Natural killer cell (primary cell): ENCODE results near the gene ARMH1. TPM values are rescaled to one million over a fixed set of nuclear protein-coding genes. Genes with fewer than 3 reads are reported as not detected.
"Not testable (repeated sequence)": the region's sequence is repeated elsewhere in the genome, so short reads cannot be mapped to it uniquely, and the experiment has no call there.

Source experiments
- ATAC-seq, 3 donors: fragments of 150-1000 bp in 2 of 3; fragments of 200-7000 bp in 1 of 3; cut with Tn5 transposase; 1 replicate in 1 of 3; 2 replicates in 2 of 3; pipeline ENCODE4 v1.10.0; 2021; ENCODE audit warnings: mild to moderate bottlenecking in 2 of 3, moderate library complexity in 2 of 3
- DNase-seq, 2 donors: peaks; one replicate each; pipeline versions ENCODE4 v3.0.0 to v3.0.0-alpha.2; 2013 to 2021; ENCODE audit warnings: mixed read lengths in 1 of 2
- H3K27ac ChIP-seq: one replicate; pipeline ENCODE4 v1.5.1; 2013; ENCODE audit warnings: mild to moderate bottlenecking, low read length
- H3K27me3 ChIP-seq: one replicate; pipeline ENCODE4 v1.6.1; 2013; ENCODE audit warnings: low read length; ENCODE audit not compliant: control insufficient read depth, insufficient read depth
- H3K36me3 ChIP-seq: one replicate; pipeline ENCODE4 v1.6.1; 2013; ENCODE audit warnings: low read length; ENCODE audit not compliant: control insufficient read depth, insufficient read depth
- H3K4me1 ChIP-seq: one replicate; pipeline ENCODE4 v1.6.1; 2013; ENCODE audit warnings: low read length; ENCODE audit not compliant: control insufficient read depth, insufficient read depth
- H3K4me3 ChIP-seq: one replicate; pipeline ENCODE4 v1.5.1; 2013; ENCODE audit warnings: low read length
- H3K9me3 ChIP-seq: one replicate; pipeline ENCODE4 v1.6.1; 2013; ENCODE audit warnings: low read length; ENCODE audit not compliant: control insufficient read depth, insufficient read depth
- H3K27ac Mint-ChIP-seq, 2 donors: one replicate each; pipeline ENCODE4 v1.8.0; 2022; ENCODE audit warnings: mild to moderate bottlenecking in 2 of 2, mixed read lengths in 2 of 2, moderate library complexity in 1 of 2
- H3K27me3 Mint-ChIP-seq, 2 donors: one replicate each; pipeline ENCODE4 v1.8.0; 2022; ENCODE audit warnings: low read depth in 2 of 2, mixed read lengths in 2 of 2
- H3K36me3 Mint-ChIP-seq: one replicate; pipeline ENCODE4 v1.8.0; 2022; ENCODE audit warnings: mixed read lengths
- H3K4me1 Mint-ChIP-seq, 2 donors: one replicate each; pipeline ENCODE4 v1.8.0; 2022; ENCODE audit warnings: mixed read lengths in 2 of 2
- H3K4me3 Mint-ChIP-seq: one replicate; pipeline ENCODE4 v1.8.0; 2022; ENCODE audit warnings: mild to moderate bottlenecking, moderate library complexity, mixed read lengths
- H3K9me3 Mint-ChIP-seq, 2 donors: one replicate each; pipeline ENCODE4 v1.8.0; 2022; ENCODE audit warnings: mixed read lengths in 2 of 2
- CTCF ChIP-seq: fragments of 200-600 bp; IDR thresholded peaks from one replicate; pipeline ENCODE4 v1.8.0; 2022; ENCODE audit warnings: antibody characterized with exemption
- WGBS: methylation state at CpG from one replicate; pipeline ENCODE4 v1.1.7; 2013; ENCODE audit warnings: missing lambda C conversion rate; ENCODE audit not compliant: insufficient coverage; 5-methylcytosine and 5-hydroxymethylcytosine counted together
- intact Hi-C: fragments of 100-400 bp; cut with micrococcal nuclease; formaldehyde crosslinking; loops from one replicate; pipeline ENCODE4 v1.14.2; 2022
- total RNA-seq, 4 donors: library from RNA; stranded (reverse); fragments of 120-200 nt in 1 of 4; gene quantifications; one replicate each; pipeline versions ENCODE4 v1.2.3 to v1.2.4, GENCODE V29; 2013 to 2022

Gene ARMH1
- total RNA-seq, 3 donors from 2014 or later (not counting 1 experiment from before 2014, with no cell fraction given), result 1.5 to 25.5 (median 5.0) TPM

DNA sequence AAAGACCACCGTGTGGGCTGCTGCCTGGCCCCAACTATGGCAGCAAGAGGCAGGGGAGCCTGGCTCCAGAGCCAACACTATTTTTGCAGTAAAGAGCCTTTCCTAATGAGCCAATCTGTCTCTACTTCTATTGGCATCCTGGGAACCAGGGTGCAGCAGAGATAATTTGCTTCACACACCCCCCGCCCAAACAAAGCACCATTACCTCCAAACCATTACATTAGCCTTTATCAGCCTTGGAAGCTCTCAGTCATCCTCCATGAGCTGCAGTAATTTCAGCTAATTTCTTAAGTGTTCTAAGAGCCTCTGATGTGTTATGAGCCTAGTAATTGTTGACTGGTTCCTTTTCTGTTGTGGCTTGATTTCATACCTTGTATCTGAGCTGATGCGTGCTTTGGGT is 21.6 kb downstream of the ARMH1 start:
- Mint-ChIP-seq H3K36me3 (no peaks in the 10 kb centered on the region), H3K9me3 (no peaks in the 10 kb centered on the region), H3K27ac (peak overlapping the region; percentile 91 to 96), H3K4me1 (peaks cover 26 to 29% of the 10 kb centered on the region in 2 donors), H3K4me3 (peak overlapping the region; percentile 28), H3K27me3 (no peaks in the 10 kb centered on the region)
- no peaks in the 10 kb centered on the region for H3K9me3 ChIP-seq
- peak overlapping the region; percentile 72 for H3K27ac ChIP-seq
- DNase-seq (no peak), ATAC-seq (no peak)
- intact Hi-C loops, result no loop called here
- no peak for TF ChIP-seq CTCF
- no peak overlapping the region for H3K4me3 ChIP-seq
- 87% methylated on average over 2 of the region's 3 CpGs for WGBS
- H3K4me1 ChIP-seq, result peaks cover 31% of the 10 kb centered on the region
- H3K36me3 ChIP-seq, result no peaks in the 10 kb centered on the region
- H3K27me3 ChIP-seq, result no peaks in the 10 kb centered on the region

DNA sequence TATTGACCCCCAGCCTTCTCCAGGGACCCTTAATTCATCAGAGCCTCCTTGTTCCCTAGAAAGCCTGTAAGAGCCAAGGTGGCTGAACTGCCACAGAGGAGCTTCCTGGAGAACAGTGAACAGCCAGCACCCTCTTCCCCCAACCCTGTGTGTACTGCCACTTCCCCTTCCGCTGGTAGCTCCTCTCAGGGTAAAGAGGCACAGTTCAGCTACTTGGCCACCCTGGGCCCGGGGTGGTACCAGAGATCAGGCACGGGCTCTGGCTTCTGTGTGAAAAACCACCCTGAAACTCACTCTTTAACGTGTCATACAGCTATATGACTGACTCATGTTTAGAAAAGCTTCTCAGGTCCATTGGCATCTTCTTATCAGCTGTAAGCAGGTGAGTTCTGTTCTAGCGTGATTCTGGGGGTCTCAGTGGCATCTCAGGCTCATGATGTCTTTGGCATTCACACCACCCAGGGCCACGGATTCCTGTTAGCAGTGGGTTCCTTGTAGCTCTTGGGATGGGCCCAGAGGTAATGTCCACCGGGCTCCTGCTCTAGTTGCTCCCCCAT is 22.4 kb downstream of the ARMH1 start:
- intact Hi-C loops, result no loop called here
- H3K4me3 ChIP-seq, result no peak overlapping the region
- Mint-ChIP-seq H3K9me3 (no peaks in the 10 kb centered on the region), H3K4me3 (peak overlapping the region; percentile 74), H3K27ac (peak overlapping the region; percentile 91 to 96), H3K4me1 (peaks cover 26 to 29% of the 10 kb centered on the region in 2 donors), H3K27me3 (no peaks in the 10 kb centered on the region), H3K36me3 (no peaks in the 10 kb centered on the region)
- 23% methylated on average over 7 of the region's 7 CpGs for WGBS
- no peaks in the 10 kb centered on the region for H3K27me3 ChIP-seq
- peaks cover 31% of the 10 kb centered on the region for H3K4me1 ChIP-seq
- no peaks in the 10 kb centered on the region for H3K36me3 ChIP-seq
- H3K9me3 ChIP-seq, result no peaks in the 10 kb centered on the region
- peak; percentile 89 to 98 (median 95) for ATAC-seq
- TF ChIP-seq CTCF, result no peak
- peak overlapping the region; percentile 72 for H3K27ac ChIP-seq
- peak; percentile 43 to 63 for DNase-seq

DNA sequence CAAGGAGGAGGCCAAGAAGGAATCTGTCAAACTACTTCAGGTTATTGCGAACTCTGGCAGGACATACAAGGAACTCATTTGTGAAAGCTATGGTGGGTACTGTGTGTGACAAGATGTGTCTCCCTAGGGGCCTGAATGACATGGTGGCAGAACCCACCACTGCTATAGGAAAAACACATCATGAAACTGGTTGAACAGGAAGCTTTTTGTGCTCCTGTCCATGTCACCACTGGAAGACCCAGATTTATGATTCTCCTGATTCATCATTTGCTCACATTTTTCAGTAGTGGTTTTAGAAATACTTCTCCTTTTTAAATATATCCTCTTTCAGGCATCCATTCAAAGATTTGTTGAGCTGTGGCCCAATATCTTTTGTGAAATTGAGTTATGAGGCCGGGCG is 23.6 kb downstream of the ARMH1 start:
- peaks cover 31% of the 10 kb centered on the region for H3K4me1 ChIP-seq
- H3K36me3 ChIP-seq, result no peaks in the 10 kb centered on the region
- H3K27me3 ChIP-seq, result no peaks in the 10 kb centered on the region
- no peaks in the 10 kb centered on the region for H3K9me3 Mint-ChIP-seq
- H3K27ac ChIP-seq, result peak overlapping the region; percentile 72
- intact Hi-C loops, result no loop called here
- no peak for TF ChIP-seq CTCF
- H3K4me3 Mint-ChIP-seq, result no peak overlapping the region
- H3K27me3 Mint-ChIP-seq, result no peaks in the 10 kb centered on the region
- peak overlapping the region; percentile 91 to 96 for H3K27ac Mint-ChIP-seq
- no peaks in the 10 kb centered on the region for H3K36me3 Mint-ChIP-seq
- H3K4me1 Mint-ChIP-seq, result peaks cover 26 to 29% of the 10 kb centered on the region in 2 donors
- no peaks in the 10 kb centered on the region for H3K9me3 ChIP-seq
- no peak overlapping the region for H3K4me3 ChIP-seq
- ATAC-seq, result no peak
- 49% methylated on average over 3 of the region's 3 CpGs for WGBS
- no peak for DNase-seq

DNA sequence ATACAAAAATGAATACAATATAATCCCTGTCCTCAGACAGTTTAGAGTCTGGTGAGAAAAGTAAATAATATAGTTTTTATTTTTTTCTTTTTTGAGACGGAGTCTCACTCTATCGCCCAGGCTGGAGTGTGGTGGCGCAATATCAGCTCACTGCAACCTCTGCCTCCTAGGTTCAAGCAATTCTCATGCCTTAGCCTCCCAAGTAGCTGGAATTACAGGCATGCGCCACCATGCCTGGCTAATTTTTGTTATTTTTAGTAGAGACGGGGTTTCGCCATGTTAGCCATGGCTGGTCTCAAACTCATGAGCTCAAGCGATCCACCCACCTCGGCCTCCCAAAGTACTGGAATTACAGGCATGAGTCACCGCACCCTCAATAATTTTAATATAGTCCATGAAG is 24.9 kb downstream of the ARMH1 start:
- peaks cover 31% of the 10 kb centered on the region for H3K4me1 ChIP-seq
- ATAC-seq, H3K27me3 Mint-ChIP-seq, H3K27ac ChIP-seq, H3K9me3 ChIP-seq, intact Hi-C loops, H3K36me3 ChIP-seq, H3K9me3 Mint-ChIP-seq, H3K4me3 ChIP-seq, H3K27me3 ChIP-seq, H3K36me3 Mint-ChIP-seq, H3K4me3 Mint-ChIP-seq, H3K27ac Mint-ChIP-seq, DNase-seq: not testable (repeated sequence)
- 91% methylated on average over 7 of the region's 9 CpGs for WGBS
- H3K4me1 Mint-ChIP-seq, result peaks cover 26 to 29% of the 10 kb centered on the region in 2 donors
